ENCODE data around the gene KRTAP10-11. TPM values are rescaled to one million over a fixed set of nuclear protein-coding genes. Genes with fewer than 3 reads are reported as not detected.

The KRTAP10-11 gene
- polyA plus RNA-seq, 3 donors: not detected

DNA sequence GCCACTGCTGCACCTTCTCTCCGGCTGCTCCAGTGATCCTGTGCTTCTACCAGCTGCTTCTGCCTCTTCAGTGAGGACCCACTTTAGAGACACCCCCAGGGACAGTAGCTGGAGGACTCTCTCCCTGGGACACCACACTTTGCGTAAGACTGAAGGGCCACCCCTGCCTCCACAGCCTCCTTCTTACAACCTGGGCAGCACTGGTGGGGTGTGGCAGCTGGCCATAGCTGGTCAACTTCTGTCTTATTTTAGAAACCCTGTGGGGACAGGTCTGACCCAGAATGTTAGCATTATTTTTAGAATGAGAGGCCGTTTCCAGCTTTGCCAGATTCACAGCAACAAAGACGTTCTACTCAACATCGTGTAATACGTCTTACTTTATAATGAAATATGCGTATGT, 20.5 kb upstream of the KRTAP10-11 start:
- Mint-ChIP-seq H3K4me3 (no peak overlapping the region), H3K36me3 (no peaks in the 10 kb centered on the region), H3K9me3 (peaks cover 35 to 60% (median 48%) of the 10 kb centered on the region in 7 donors), H3K27me3 (ENCODE audit: low read depth in 3 of 3) (peaks cover 8 to 14% (median 10%) of the 10 kb centered on the region in 3 donors), H3K27ac (no peak overlapping the region), H3K4me1 (no peaks in the 10 kb centered on the region)
- Histone ChIP-seq H3K79me2 (ENCODE audit: insufficient read depth, low read length) (no peaks in the 10 kb centered on the region), H2AFZ (ENCODE audit: insufficient read depth, low read depth, low read length, poor library complexity, severe bottlenecking) (no peak overlapping the region), H3K27me3 (ENCODE audit: control insufficient read depth in 2 of 2, insufficient read depth in 2 of 2, low read length in 2 of 2) (no peaks in the 10 kb centered on the region), H3K4me2 (replicated peaks; ENCODE audit: extremely low read depth, low read length, poor library complexity, severe bottlenecking) (no peak overlapping the region), H4K20me1 (ENCODE audit: insufficient read depth, low read length) (no peaks in the 10 kb centered on the region), H3K4me3 (replicated peaks in 1 of 3; ENCODE audit: low read depth in 2 of 3, low read length in 3 of 3) (no peak overlapping the region), H3K9me3 (replicated peaks in 1 of 2; ENCODE audit: control insufficient read depth in 1 of 2, insufficient read depth in 1 of 2, low read length in 2 of 2) (peaks cover 33 to 36% of the 10 kb centered on the region in 2 donors), H3K27ac (ENCODE audit: low read depth in 1 of 2, low read length in 2 of 2) (no peak overlapping the region), H3K36me3 (replicated peaks in 1 of 2; ENCODE audit: control insufficient read depth in 1 of 2, insufficient read depth in 2 of 2, low read length in 2 of 2) (no peaks in the 10 kb centered on the region), H3K9ac (ENCODE audit: insufficient read depth, low read length, poor library complexity, severe bottlenecking) (no peak overlapping the region), H3K4me1 (ENCODE audit: control insufficient read depth in 1 of 2, insufficient read depth in 2 of 2, low read length in 2 of 2) (no peaks in the 10 kb centered on the region)
- no peak for DNase-seq
- no peak for TF ChIP-seq CTCF (IDR thresholded peaks at IDR 0.05)
- WGBS (ENCODE audit: insufficient coverage): 100% methylated on average over 1 of the region's 7 CpGs
- intact Hi-C loops (cut with micrococcal nuclease): no loop called here

GRCh38 chr21:44626262-44626661, 20.0 kb upstream of the KRTAP10-11 start:
- H4K20me1 ChIP-seq (ENCODE audit: insufficient read depth, low read length): no peaks in the 10 kb centered on the region
- no peak overlapping the region for H3K27ac ChIP-seq (ENCODE audit: low read depth in 1 of 2, low read length in 2 of 2)
- intact Hi-C loops (cut with micrococcal nuclease): no loop called here
- H3K79me2 ChIP-seq (ENCODE audit: insufficient read depth, low read length): no peaks in the 10 kb centered on the region
- no peak overlapping the region for H3K4me3 Mint-ChIP-seq
- no peaks in the 10 kb centered on the region for H3K36me3 Mint-ChIP-seq
- no peak overlapping the region for H3K4me3 ChIP-seq (replicated peaks in 1 of 3; ENCODE audit: low read depth in 2 of 3, low read length in 3 of 3)
- H3K9me3 Mint-ChIP-seq: peaks cover 39 to 63% (median 53%) of the 10 kb centered on the region in 7 donors
- H3K36me3 ChIP-seq (replicated peaks in 1 of 2; ENCODE audit: control insufficient read depth in 1 of 2, insufficient read depth in 2 of 2, low read length in 2 of 2): no peaks in the 10 kb centered on the region
- no peak overlapping the region for H3K9ac ChIP-seq (ENCODE audit: insufficient read depth, low read length, poor library complexity, severe bottlenecking)
- H3K9me3 ChIP-seq (replicated peaks in 1 of 2; ENCODE audit: control insufficient read depth in 1 of 2, insufficient read depth in 1 of 2, low read length in 2 of 2): peaks cover 34 to 36% of the 10 kb centered on the region in 2 donors
- no peak overlapping the region for H2AFZ ChIP-seq (ENCODE audit: insufficient read depth, low read depth, low read length, poor library complexity, severe bottlenecking)
- H3K27me3 ChIP-seq (ENCODE audit: control insufficient read depth in 2 of 2, insufficient read depth in 2 of 2, low read length in 2 of 2): no peaks in the 10 kb centered on the region
- 90% methylated on average over 10 of the region's 10 CpGs for WGBS (ENCODE audit: insufficient coverage)
- no peak overlapping the region for H3K27ac Mint-ChIP-seq
- no peak for DNase-seq
- no peaks in the 10 kb centered on the region for H3K4me1 ChIP-seq (ENCODE audit: control insufficient read depth in 1 of 2, insufficient read depth in 2 of 2, low read length in 2 of 2)
- no peaks in the 10 kb centered on the region for H3K4me1 Mint-ChIP-seq
- H3K27me3 Mint-ChIP-seq (ENCODE audit: low read depth in 3 of 3): peaks cover 8 to 14% (median 10%) of the 10 kb centered on the region in 3 donors
- TF ChIP-seq CTCF (IDR thresholded peaks at IDR 0.05): no peak
- no peak overlapping the region for H3K4me2 ChIP-seq (replicated peaks; ENCODE audit: extremely low read depth, low read length, poor library complexity, severe bottlenecking)
